HG03558 (cell line): ENCODE measurements around the gene PKDCC.
"Not testable (repeated sequence)": the region's sequence is repeated elsewhere in the genome, so short reads cannot be mapped to it uniquely, and the experiment has no call there.

Experiments used
- ATAC-seq: cut with Tn5 transposase; IDR thresholded peaks from one replicate; pipeline ENCODE4 v1.9.1; 2021; ENCODE audit warnings: moderate number of reproducible peaks; ENCODE audit not compliant: unreplicated experiment; ENCODE audit errors: extremely low read depth

Gene PKDCC

DNA sequence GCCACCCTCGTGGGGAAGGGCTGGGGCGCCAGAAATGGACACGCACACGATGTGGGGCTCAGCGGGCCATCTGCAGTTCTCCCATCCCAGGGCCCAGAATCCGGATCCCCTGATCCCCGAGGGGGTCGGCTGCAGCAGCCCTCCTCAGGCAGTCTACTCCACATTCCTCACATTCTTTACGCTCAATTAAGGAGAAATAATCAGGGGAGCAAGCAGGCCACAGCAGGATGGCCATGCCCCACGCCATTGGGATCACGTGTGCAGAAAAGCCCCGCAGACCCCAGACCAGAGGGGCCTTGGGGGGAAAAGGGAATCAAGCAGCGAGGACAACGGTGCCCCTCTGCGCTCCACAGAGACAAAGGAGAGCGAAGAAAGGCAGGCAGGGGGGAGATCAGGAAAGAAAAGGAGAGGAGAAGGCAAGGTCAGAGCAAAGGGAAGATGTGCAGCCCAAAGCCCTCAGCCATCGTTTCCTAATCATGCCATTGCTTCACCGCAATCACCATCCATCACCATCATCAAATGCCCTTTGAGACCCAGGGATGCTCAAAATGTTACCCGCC lies 17.5 kb upstream of the PKDCC start:
- no peak for ATAC-seq

DNA sequence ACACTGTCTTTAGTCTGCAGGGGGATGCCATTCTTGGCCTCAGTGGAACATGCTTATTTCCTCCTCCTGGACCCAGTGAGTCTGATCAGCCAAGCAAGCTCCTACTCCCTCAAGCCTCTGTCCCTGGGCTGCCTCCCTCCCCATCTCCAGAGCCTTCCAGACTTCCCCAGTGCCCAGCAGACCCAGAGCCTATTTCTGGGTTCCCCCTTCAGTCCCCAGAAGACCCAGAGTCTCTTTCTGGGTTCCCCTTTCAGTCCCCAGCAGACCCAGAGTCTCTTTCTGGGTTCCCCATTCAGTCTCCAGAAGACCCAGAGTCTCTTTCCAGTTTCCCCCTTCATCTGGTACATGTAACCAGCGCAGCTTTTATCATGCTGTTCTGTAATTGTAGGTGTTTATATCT lies 17.0 kb upstream of the PKDCC start:
- ATAC-seq: no peak

DNA sequence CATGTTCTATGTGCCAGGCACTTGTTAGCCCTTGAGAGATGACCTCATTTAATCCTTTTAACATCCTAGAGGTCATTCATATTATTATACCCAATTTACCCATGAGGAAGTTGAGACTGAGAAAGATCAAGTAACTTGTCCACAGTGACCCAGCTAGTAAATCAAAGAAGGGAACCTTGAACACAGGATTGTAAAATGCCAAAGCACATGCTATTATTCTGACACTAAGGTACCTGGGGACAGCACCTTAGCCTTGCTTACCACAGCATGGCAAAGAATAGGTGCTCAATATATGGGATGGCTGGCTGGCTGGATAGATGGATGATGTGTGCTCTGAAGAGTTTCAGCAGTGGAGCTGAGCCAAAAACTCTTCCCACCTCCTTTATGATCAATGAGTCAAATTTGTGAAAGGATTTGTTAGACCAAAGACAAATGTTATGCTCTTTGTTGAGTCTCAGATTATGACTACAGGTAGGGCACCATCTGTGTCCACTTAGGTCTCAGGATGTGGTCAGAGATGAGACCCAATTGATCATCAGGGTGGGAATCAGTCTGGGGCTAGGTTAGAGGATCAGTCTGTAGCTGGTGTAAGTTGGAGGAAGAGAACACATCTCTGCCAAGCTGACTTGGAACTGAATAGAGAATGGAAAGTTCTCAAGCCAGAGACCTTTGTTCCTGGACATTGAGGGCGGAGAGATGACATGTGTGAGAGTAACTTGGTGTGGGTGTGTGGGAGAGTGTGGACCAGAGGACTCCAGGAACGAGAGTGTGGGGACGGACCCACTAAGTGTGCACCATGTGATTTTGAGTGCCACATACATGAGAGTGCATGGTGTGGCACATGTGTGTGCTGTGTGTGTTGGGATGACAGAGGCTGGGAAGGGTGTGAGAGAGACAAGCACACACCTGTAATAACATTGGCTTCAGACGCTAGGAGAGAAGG lies 16.3 kb upstream of the PKDCC start:
- ATAC-seq: no peak

DNA sequence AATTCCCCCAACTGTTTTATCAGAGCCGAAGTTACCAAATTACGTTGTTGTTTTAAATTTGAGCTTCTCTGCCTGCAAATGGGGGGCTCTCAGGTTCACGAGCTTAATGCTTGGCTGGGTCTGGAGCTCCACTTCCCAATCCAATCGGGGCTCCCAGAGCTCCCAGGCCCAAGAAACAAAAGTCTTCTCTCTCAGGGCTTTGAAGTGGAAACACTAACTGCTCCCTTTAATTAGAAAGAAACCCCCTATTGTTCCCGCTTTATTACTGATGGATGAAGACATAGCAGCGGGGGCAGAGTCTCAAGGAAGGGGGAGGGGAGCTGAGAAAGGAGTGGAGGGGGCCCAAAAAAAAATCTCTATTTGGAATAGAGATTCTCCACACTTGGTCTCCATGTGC lies 15.6 kb upstream of the PKDCC start:
- no peak for ATAC-seq

DNA sequence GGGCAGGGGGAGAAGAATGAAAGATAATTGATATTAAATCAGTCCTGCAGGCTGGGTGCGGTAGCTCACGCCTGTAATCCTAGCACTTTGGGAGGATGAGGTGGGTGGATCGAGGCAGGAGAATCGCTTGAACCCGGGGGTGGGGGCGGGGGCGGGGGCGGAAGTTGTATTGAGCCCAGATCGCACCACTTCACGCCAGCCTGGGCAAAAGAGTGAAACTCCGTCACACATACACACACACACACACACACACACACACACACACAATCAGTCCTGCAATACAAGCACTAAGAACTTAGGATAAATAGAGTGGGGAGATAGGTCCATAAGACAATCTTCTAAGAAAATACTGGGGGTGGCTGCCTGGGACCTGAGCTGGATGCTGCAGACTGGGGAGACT lies 15.1 kb upstream of the PKDCC start:
- no peak for ATAC-seq

DNA sequence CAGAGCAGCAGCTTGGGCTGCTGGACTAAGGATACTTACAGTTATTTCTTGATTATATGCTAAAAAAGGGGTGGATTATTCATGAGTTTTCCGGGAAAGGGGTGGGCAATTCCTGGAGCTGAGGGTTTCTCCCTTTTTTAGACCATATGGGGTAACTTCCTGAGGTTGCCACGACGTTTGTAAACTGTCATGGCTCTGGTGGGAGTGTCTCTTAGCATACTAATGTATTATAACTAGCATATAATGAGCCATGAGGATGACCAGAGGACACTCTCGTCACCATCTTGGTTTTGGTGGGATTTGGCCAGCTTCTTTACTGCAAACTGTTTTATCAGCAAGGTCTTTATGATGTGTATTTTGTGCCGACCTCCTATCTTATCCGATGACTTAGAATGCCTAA lies 13.7 kb upstream of the PKDCC start:
- ATAC-seq: not testable (repeated sequence)

DNA sequence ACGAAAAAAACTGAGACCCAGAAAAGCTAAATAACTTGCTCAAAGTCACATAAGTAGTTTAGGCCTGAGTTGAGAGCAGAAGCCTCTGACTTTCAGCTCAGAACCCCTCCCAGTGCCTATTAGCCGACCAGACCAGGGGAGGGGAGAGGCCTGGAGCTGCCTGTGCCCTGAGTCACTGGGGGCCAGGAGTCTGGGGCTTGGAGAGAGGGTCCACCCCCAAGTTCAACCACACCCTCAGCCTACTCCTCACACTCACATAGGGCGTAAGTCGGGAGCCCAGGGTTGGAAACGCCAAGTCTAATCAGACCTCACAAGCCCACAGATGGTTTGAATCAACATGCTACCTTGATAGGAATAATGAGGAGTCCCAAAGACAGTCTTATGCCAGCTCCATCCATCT lies 12.6 kb upstream of the PKDCC start:
- no peak for ATAC-seq

DNA sequence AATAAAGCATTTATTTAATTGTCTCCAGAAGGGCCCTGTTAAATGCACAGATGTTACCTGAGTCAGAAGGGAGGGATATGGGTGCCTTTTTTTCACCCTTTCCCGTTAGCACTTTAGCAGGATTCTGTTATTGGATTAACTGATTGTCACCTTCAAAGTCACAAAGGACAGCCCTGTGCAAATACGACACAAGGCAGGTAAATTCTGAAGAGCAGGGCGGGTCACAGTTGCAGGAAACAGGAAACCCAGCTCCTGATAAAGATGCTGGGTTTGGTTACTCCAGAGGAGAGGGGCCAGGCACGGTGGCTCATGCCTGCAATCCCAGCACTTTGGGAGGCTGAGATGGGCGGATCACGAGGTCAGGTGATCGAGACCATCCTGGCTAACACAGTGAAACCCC lies 11.4 kb upstream of the PKDCC start:
- ATAC-seq: no peak

DNA sequence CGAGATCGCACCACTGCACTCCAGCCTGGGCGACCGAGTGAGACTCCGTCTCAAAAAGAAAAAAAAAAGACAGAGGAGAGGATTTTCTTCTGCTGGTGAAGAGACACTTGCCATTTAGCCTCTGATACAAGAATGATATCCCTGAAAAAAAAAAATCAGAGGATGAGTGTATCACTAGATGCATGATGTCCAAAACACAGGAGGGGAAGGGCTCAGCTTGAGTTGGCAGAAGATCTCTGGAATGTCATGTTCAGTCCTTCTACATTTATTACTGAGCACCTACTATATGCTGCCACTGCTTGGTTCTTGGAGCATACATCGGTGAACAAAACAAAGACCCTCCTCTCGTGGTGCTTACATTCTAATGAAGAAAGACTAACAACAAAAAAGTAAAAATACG lies 10.9 kb upstream of the PKDCC start:
- no peak for ATAC-seq

DNA sequence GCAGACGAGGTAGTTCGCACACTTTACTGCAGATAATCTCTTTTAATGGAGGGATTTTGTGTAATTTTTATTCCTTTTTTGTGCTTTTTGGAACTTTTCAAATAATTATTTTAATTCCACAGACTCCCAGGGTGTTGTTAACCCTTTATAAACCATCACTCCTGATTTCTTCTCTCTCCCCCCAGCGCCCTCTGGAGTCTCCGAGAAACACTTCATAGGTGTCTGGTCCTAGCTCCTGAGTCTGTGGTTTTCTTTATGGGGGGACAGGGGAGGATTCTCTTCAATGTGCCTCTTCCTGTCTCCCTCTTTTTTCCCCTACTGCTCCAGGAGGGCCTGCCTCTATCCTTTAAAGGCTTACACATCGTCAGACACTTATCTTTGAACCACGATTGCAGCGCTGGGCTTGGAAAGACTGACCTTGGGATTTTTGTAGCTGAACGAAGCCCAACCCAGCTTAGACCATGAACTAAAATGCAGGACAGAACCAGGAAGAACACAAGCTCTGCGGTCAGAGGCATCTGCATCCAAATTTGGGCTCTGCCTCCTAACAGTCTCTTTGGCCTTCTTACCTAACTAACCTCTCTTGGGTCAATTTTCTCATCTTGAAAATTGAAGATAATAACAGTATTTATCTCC lies 7.1 kb upstream of the PKDCC start:
- no peak for ATAC-seq

DNA sequence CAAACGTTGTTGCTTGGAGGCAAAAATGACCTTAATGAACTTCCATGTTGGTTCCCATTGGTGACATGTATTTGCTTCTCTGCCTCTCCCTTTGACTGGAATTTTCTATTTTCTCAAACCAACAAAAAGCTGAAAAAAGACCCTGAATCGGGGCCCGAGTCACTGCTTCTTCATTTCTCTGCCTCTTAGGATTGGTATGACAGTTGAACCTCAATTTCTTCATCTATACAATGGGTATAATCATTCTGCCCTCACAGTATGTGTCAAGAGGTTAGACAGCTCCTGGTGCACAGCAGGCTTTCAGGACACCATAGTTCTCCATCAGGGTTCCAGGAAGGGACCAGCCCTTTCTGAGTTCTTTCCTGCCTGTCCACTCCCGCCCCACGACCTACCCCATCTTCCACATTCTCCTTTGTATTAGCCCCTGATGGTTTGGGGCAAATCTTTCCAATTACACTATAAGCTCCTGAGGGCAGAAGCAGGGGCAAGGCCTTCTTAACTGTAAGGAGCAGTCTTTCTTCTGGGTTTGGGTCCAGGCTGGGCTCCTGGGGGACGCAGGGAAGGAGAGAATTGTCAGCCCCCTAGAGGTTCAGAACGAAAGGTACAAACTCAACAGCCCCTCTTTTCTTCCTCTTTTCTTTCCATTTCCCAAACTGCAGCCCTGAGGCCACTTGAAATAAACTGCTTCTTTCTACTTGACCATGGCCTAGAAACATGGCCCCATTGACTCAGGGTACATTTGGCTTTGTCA lies 6.3 kb upstream of the PKDCC start:
- no peak for ATAC-seq

DNA sequence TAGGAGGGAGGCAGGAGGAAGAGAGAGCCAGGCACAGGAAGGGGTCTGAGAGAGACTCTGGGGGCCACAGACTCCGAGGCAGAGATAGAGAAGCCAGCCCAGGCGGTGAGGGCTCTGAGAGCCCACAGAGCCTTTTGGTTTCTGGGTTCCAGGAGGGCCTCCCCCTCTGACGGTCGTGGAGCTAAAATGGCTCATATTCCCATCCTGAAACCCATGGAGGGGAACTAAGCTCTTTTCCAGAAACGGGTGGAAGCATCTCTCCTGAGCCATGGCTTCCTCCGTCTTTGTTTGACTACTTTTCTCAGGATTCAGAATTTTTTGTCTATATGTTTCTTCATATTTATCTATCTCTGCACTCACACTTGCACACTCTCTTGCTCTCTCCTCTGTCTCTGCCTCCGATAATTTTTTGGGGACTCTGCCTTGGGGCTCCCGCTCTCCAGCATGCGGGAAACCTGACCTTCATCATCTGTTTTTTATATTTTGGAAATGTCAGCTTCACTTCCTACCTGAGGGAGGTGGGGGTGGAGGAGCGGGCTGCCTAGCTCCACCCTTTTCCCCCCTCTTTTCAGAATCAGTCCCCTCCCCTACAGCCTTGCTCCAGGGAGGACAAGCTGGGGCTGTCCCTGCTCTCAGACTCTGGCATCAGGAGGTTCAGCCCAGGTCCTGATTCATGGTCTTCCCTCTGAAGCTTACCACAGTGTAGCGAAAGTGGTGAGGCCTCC lies 5.0 kb upstream of the PKDCC start:
- ATAC-seq: no peak

DNA sequence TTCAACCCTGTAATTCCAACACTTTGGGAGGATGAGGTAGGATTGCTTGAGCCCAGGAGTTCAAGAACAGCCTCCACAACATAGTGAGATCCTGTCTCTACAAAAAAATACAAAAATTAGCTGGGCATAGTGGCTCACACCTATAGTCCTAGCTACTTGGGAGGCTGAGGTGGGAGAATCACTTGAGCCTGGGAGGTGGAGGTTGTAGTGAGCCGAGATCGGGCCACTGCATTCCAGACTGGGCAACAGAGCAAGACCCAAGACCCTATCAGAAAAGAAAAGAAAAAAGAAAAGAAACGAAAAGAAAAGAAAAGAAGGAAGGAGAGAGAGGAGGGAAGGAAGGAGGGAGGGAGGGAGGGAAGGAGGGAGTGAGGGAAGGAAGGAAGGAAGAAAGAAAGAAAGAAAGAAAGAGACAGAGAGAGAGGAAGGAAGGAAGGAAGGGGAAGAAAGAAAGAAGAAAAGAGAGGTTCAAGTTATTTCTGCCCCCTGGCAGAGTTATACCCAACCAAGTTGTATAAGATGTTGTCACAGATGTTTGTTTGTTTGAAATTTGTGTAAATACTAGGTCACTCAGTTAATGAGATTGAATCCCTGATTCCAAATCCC lies 3.9 kb upstream of the PKDCC start:
- ATAC-seq: no peak

DNA sequence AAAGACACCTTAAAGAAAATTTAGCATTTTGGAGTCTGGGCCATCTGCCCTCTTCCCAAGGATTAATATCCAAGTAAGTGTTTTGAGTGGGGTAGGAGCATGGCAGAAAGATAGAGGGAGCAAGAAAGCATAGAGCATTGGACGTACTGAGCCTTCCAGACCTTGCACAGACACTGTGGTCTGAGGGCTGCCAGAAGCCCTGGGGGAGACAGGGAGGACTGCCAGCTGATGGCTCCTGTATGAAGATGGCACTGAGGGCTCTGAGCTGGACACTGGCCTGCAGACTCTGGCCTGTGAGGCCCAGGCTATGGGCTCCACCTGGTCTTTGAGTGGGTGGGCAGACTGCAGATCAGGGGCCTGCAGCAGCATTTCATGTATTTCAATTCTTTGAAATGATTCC lies 2.9 kb upstream of the PKDCC start:
- ATAC-seq: no peak

DNA sequence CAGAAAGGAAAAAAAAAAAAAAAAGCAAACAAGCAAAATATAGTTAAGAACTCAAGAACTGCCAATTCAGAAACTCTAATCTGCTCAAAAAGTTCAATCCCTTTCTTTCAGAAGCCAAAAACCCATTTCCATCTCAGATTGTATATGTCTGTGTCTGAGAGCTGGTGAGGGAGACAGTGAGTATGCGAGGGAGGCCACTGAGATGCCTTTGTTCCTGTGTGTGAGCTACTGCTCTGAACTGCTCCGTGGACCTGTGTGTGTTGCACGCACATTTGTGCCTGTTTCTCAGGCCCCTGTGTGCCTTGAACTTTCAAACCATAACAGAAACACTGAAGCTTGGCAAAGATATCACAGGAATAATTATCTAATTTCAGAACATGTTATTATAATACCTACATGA lies 2.5 kb upstream of the PKDCC start:
- ATAC-seq: no peak

DNA sequence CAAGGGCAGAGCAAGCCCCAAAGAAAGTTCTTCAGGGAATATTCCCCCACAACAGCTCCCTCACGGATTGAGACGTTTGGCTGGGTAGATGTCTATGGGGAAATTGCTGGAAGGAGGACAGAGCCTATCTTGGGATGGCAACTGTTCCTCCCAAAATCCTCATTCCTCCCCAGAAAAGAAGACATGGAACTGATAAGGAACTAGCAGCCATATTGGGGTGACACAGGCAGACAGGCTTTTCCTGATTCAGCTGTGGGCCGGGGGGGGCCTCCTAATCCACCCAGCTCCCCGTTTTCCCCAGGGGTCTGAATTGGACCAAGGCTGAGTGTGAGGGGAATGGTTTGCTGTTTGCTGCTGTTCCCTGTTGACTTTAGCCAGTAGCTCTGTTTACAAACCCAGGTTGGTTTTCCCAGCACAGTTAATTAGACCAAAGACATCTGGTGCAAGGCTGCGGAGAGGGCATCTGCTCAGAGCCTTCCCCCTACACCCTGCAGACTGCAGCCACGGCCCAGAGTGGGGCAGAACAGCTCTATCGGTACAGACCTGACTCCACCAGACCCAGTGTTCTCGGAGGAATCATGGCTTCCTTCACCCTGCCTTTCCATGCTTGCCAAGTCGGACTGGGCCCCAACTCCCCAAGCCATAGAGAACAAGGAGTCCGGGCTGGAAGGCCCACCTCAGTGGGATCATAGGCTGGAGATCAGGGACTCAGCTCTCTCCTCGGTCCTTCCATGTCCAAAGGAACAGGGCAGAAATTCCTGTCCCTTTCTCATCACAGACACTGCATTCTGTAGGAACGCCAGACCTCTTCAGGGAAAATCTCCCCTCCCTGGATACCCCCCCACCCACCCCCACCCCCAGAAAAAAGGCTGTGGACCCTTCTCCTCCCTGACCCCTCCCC lies 1.7 kb upstream of the PKDCC start:
- no peak for ATAC-seq

DNA sequence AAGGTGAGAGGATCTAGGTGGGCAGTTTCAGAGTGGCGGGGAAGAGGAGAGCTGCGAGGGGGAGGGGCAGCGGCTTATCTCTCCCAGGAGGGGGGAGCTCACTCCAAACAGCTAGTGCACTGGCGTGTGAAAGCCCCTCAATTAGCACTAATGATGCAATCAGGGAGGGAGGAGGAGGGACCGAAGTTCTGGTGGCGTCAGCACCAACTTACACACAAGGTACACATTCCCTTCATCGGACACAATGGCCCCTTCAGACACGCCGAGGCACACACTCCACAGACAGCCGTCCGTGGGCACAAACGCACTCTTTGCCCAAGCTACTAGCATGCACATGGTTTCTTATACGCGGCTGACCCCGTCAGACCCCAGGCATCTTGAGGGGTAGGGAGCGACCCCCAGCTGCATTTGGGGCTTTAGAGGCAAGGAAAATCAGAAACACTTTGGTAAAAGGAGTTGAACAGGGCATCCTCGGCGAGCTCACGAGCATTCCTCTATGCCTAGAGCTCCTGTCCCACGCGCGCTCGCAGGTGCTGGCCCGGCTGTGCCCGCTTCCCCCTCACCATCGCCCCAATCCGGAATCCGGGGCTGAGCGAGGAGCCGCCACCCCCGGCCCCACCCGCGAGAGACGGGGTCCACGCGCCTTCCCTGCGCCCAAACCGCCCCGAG lies 868 bp upstream of the PKDCC start:
- no peak for ATAC-seq
